Activated CD8-positive, alpha-beta memory T cell treated with anti-CD3 and anti-CD28 coated beads, Interleukin-2, amount 50 U/mL, for 48 hours (primary cell): Measurements from ENCODE around the gene SINHCAF.

Experiments
- DNase-seq: peaks from one replicate; pipeline ENCODE4 v3.0.0-alpha.2; 2020

Gene SINHCAF

DNA sequence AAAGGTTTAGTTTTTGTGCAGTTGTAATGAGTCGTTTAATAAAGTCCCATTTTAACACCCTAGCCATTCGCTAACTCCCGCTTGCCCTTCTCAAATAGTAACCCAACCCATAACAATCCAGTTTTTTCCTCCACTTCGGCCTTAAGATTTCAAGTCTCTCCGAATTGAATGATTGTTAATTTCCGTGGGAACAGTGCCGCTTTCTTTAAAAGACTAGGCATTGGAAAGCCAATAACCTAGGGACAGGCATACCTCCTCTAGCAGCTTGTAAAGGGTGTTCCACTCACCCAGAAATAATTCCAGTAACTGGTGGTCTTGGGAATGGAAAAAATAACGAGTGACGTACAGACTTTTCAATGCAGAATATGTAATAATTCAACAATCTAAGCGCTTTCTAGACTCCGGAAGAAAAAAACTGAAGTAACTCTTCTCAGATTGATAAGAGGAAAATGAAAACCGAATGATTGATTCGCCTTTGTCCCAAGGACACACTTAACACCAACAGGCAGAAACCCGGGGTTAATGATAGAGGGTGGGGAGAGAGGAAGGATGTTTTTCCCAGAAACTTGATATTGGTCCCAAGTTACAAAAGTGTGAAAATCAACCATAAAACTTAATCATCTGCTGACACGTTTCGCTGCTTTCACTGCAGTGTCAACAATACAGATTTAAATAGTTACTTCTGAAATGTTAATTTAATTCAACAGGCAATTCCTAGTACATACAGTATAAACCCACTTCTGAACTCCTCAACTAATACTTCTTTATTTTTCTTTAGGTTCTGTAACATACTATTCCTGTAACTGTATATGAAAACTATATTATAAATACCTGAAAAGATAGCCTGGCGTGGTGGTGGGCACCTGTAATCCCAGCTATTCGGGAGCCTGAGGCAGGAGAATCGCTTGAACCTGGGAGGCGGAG lies 1.0 kb upstream of the SINHCAF start:
- DNase-seq = no peak

DNA sequence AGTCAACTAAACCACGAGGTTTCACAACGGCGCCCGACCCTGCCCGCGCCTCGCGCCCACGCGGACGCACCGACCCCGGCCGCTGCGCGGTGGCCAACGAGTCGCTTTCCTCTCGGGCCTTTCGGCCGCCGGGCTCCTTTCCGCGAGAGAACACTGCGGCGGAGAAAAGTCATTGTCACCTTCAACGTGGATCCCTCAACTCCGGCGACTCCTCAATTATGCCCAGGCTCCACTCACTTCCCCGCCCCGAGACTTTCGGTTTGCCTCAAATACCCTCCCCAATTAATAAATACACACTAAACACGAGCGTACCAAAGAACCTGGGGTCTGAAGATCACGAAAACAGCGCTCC lies 450 bp downstream of the SINHCAF start:
- DNase-seq = no peak

DNA sequence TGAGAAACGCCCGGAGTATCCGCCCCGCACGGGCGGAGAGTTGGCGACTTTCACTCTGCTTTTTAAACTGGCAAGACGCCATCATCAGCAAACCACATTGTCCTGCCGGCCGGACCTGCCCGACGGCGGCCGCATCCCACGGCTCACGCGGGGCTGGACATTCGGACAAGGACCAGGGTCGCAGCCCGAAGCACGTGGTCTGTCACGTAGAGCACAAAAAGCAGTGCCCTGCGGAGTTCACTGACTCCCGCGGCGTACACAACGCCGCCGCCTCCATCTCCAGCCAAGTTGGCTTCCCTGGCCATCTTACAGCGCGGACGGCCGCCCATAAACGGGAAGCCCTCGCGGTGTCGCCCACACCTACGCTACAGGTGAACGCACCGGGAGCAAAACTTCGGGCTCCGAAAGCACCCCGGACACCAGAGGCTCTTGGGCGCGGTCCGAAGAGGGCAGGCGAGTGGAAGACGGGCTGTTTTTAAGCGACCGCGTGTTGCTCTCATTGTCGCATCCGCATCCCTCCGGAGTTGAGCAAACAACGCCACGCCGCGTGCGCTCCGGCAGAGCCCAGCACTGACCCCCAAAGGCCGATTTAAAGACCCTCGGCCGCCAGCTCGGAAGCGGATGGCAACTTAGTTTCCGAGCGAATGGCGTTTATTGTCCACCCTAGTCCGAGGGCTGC lies 966 bp downstream of the SINHCAF start:
- DNase-seq = peak; percentile 83

DNA sequence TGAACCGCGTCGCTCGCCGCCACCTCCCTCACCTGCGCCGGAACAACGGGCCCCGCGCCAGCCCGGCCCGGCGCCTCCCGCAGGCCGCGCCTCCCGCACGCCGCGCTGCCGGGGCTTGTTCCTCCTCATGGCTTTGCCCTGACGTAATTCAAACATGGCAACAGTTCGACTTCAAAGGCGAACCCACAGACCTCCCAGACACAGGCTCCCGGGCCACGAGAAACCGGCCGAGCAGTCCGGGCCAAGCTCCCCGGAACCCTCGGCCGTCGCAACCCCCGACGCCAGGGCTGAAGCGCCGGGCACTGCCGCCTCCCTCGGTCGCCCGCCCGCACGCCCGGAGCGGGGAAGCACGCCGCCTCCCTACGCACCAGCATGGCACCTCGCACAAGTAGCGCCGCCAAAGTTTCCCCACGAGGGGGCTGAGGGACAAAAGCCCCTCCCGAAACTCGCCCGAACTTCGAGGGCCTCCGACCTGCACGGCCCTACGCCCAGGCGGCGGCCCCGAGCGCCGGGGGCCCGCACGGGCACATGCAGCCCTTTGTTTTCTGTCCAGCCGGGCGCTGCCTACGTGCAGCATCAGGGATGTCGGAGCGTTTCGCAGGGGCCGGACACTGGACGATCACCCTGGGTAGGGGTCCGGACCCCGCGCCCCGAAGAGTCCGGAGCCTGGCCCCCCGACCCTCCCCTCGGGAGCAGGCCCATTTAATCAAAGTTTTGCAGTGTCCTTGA lies 1.7 kb downstream of the SINHCAF start:
- DNase-seq = peak; percentile 81

DNA sequence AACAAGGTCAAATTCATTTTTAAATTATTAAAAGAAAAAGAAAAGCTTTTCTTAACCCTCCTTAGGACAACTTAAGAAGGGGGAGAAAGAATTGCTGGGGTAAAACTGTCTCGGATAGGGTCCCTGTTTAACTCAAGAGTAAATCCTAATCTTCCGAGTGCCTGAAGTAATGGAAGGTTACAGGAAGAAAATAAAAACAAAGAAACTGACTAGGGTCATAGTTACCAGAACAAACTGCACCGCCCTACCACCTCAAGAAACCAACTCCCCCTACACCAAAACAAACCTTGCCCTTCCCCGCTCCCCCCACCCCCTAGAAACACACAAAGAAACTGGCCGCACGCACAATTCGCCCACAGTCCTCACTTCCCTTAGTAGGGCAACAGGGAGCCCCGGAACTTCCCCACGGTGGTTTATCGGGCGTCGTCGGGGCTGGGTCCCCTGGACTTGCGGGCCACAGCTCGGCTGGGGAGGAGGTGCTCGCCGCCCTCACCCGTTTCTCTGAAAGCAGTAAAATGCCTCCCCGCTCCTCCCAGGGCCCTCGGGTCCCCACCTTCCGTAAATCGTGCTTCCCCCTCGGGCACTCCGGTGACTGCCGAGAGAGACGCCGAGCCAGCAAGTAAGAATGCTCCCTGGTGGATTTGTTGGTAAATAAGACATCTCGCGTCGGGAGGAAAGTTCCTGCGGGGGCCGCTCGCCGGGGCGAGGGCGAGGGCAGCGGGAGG lies 2.4 kb downstream of the SINHCAF start:
- DNase-seq = peak; percentile 77

DNA sequence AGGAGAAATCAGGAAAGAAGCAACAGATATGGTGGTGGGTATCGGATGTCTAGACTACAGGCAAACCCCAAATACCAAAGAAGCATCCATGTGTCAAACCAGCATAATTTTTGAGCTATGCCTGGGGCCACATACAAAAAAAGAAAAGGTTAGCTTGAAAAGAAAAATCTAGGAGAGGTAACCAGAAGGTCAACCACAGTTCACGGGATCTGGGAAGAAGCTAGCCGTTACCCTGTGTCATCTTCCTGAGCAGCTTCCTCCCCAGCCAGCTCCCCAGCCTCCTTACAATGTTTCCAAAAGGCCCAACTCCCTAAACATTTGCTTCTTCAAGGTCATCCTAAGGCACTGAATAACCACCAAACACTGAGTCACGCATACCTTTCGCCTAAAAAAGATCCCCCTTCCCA lies 3.1 kb downstream of the SINHCAF start:
- no peak for DNase-seq

DNA sequence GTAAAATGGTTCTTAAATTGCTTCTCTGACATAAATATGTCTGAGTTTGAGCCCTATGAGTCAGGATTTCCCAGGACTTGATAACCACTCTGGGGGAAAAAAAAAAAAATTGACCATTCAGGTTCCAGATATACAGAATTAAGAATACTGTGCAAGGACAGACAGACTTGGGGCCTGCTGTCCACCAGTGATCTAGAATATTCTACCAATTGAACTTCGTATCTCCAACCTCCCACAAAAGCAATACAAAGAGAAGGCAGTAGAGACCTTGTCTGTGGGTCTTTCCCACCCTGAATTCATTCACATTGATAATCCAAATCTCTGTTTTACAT lies 4.1 kb downstream of the SINHCAF start:
- no peak for DNase-seq

DNA sequence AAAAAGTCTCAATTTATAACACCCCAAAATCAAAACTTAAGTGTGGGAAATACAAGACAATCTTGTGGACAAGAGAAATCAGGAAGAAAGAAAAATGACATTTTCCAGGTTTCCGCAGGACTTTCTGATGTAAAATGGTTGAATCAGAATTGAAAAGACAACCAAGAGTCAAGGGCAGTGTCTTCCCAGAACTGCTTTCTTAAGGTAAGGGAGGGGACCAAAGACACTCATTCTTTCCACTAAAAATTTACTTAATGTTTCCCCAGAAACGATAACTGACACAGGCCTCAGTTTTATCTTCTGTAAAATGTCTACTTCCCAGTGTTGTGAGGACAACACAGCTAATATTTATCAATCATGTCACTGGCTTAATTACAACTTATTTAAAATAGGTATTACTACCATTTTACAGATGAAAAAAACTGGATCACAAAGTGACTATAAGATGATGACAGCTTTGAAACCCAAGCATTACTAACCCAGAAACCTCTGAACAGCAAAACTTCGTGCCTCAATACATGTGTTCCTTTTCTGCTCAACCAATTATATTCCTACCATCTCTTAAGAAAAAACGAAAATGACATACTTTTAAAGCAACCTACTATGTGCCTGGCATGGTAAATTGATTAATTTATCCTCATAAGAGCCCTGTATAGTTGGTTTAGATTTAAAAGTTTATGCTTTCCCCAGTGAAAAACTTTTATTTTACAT lies 4.6 kb downstream of the SINHCAF start:
- DNase-seq = no peak

DNA sequence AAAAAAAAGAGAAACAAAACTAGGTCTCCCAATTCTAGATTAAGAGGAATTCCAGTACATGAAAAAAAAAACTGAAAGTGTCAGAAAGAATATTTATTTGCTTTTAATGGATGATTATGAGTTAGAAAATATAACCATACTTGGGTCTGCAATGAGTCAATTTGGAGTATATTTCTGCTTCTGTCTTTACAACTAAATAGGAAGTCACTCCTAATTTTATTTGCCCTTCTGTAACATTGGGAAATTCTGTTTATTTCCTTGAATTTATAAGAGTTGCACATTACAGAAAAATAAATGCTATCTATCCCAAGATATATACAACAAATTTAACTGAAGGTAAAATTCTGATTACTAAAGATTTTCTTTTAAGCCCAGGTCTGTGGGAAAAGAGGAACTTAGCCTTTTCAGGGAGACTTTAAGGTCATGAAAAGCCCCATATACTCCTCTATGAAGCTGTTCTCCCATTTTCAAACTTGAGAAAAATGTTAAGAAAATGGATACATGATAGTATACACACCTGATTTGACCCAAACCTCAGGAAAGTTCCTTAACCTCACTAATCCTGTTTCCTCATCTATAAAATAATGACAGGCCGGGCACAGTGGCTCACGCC lies 7.2 kb downstream of the SINHCAF start:
- DNase-seq = no peak

DNA sequence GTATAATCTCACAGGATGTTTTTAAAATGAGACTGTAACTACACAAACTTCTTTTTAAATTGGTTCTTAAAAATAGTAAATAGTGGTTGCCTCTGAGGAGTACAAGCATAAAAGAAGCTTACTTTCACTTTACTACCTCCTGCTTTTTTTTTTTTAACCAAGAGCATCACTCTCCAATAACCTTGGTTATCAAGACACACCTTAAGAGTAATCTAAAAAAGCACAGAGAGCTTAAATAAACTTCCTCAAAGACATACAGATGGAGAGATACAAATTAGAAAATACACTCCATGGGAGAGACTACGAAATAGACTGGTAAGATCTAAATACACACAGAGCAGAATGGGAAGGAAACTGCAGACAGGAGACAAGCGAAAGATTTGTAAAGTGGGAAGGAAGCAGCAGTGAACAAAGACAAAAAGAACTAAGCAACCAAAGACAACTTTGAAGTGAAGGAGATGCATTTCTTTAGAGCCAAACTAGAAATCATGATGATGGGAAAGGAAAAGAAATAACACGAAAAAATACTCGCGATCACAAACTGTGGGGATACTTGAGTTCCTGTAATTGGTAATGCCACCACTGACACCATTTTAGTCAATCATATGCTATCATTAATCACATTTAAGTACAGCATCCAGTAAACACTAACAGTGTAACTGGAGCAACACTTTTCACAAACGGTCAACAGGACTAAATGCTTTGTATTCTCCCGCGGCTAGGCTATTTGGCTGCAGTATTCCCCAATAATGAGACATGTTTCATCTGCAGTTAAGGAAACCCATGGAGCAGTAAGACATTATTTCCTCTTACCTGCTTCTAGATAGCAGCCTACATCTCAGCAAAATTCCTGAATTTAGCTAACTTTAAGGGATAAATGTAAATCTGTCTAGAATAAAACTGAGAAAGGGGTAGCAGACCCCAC lies 8.2 kb downstream of the SINHCAF start:
- no peak for DNase-seq

DNA sequence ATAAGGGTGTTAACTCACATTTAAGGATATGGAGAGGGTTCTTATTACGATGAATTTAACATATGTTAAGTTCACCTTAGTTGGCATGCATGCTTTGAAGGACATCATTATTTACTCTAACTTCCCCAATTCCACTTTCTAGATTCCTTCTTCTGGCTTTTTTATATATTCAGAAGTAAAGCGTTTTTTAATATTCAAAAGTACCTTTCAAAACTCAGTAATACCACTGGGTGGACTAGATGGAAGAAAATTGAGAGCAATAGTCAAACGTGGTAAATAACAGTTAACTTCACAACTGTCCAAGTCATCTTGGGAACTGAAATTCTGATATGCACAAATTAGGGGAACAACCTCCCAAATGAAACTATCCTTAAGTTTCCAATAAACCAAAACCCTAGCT lies 9.1 kb downstream of the SINHCAF start:
- no peak for DNase-seq

DNA sequence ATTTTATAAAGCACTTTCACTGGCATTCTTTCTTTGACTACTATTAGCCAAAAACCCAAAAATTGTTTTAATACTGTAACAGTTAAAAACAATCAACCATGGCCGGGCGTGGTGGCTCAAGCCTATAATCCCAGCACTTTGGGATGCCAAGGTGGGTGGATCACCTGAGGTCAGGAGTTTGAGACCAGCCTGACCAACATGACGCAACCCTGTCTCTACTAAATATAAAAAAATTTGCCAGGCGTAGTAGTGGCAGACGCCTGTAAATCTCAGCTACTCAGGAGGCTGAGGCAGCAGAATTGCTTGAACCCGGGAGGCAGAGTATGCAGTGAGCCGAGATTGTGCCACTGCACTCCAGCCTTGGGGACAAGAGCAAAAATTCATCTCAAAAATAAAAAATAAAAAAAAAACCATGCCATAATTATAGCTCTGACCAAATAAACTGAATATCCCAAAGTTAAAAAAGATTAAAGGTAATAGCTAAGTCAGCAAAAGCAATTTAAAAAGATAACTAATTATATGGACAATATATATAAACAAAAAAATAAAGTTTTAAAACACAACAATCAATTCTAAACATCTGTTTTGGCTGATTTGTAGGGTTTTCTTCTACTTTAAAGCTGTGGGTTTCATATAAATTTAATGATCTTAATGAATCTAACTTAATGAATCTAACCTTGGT lies 10.0 kb downstream of the SINHCAF start:
- no peak for DNase-seq

DNA sequence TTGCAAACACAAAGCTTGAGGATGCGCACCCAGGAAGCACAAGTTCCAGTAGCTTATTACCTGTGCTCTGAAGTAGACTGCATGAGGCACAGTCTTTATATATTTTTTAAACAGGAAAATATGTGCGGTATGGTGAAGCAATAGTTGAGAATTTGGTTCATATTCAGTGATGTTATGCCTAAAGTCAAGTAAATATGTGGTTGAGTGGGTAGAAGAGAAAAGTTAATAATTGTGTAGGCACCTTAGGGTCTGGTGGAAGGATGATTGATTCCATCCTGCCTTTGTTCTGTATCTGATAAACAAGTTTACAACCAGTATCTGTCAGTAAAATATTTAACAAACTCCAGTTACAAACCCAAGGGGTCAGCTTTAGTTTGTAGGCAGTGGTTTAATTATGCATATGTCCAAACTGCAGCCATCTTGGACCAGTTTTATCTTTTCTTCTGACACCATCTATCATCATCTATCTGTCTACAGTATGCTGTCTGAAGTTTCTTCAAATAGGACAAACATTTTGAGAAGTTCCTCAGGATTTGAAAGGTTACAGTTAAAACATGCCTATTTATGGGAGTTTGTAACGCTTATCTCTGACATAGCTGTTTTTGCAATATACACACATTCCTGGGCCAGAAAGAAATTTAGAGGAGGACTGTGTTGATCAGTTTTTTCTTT lies 10.8 kb downstream of the SINHCAF start:
- DNase-seq = no peak

DNA sequence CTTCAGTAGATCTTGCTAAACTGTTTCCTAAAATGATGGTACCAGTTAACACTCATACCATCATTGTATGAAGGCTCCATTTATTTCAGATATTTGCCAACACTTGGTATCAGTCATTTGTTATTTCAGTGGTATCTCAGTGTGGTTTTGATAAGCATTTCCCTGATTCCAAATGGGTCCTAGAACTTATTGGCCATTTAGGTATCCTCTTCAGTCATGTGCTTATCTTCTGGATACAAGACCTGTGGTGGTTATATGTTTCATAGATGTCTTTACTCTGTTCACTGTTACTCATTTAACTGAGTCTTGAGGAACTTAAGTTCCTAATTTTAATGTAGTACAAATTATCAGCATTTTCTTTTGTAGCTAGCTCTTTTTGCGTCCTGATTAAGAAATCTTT lies 13.5 kb downstream of the SINHCAF start:
- DNase-seq = no peak

DNA sequence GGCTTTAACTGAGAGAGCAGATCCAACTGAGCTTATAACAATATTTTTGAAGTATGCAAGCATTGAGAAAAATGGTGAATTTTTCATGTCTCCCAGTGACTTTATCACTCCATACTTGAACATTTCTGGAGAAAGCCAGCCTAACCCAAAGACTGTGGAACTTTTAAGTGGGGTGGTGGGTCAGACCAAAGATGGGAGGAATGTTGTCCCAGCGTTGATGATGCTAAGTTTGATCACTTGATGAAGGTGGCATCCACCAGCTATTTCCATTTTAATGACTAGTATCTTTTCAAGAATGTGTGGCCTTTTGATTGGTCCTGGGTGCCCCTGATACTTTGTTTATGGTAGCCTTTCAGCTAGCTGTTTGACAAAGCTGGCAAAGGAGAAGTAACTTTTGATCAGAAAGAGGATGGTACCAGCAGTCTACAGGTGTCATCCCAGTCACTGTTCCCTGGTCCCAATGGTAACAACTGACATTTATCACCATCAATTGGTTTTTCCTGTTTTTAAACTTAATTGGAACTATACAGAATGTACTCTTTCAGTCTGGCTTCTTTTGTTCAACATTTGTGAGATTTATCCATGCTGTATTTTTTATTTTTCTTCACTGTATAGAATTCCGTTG lies 14.2 kb downstream of the SINHCAF start:
- DNase-seq = no peak

DNA sequence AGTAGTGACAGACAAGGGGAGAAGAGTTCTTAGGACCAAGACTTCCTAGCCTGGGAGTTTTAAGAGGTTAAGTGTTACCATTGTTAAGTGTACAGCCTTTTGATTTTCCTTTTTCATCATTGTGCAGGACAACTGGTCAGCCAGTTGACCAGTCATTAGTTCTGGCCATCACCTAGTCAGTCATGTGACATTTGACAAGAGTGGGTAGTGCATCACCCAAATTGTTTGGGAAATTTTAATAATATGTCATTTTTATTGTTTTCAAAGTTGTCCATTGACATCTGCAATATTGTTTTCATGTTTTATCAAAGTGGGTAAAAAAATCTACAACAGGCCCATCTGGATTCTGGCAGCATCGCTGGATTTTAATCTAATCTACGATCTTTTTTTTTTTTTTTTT lies 15.5 kb downstream of the SINHCAF start:
- no peak for DNase-seq

DNA sequence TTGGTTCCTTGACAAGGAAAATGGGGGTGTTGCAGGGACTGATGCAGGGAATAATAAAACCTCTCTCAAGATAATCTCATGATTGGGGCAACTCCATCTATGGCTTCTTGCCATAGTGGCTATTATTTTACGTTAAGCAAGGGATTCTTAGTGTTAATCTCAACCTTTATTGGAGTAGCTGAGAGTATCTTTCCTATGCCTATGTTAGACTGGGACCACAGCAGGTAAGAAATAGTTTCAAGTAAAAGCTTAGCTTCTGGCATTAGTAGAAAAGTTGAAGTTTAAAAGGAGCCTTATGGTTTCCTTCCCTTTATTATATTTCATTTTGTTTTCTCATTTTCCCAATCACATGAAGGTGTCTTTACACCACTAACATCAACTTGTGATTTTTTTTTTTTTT lies 16.7 kb downstream of the SINHCAF start:
- DNase-seq = no peak

DNA sequence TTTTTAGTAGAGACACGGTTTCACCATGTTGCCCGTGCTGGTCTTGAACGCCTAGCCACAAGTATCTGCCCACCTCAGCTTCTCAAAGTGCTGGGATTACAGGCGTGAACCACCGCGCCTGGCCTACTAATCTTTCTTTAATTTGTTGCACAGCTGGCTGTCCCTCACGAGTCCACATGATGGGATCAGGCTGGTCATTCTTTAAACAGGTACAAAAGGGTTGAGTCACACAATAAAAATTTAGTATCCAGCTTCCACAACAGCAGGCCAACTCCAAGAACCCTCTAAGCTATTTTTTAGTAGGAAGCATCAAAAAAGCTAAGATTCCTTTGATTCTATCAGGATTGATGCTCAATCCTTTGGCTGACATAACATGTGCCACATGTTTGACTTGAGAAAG lies 17.8 kb downstream of the SINHCAF start:
- DNase-seq = no peak

DNA sequence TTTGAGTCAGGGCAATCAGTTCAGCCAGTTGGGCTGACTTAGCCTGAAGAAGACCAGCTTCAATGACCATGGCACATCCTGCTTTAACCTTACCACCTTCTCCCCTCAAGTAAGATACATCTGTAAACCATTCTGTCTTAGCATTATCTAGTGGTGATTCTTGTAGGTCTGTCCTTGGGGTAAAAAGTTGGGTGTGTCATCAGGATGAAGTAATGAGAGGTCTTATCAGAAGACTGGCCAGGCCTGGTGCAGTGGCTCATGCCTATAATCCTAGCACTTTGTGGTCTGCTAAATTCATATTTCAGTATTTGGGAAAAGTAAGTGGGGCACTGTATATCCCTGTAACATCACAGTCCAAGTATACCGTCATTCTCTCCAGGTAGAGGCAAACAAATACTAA lies 19.1 kb downstream of the SINHCAF start:
- no peak for DNase-seq
